Chondrocyte (in vitro differentiated cells): ENCODE results near the gene C22orf39. TPM values are rescaled to one million over a fixed set of nuclear protein-coding genes. Genes with fewer than 3 reads are reported as not detected.

Experiments
- DNase-seq: peaks from one replicate; pipeline ENCODE4 v3.0.0; 2021; ENCODE audit warnings: mixed read lengths, low spot score
- H3K27ac Mint-ChIP-seq: one replicate; pipeline ENCODE4 v1.8.0; 2021; ENCODE audit warnings: mild to moderate bottlenecking, moderate library complexity, mixed read lengths; ENCODE audit not compliant: unreplicated experiment
- H3K27me3 Mint-ChIP-seq: 2 replicates; pipeline ENCODE4 v1.8.0; 2021; ENCODE audit warnings: low read depth, mixed read lengths
- H3K36me3 Mint-ChIP-seq: 2 replicates; pipeline ENCODE4 v1.8.0; 2021; ENCODE audit warnings: low read depth, mixed read lengths
- H3K4me1 Mint-ChIP-seq: 2 replicates; pipeline ENCODE4 v1.8.0; 2021; ENCODE audit warnings: low read depth, mild to moderate bottlenecking, mixed read lengths
- H3K4me3 Mint-ChIP-seq: one replicate; pipeline ENCODE4 v1.8.0; 2021; ENCODE audit warnings: mild to moderate bottlenecking, moderate library complexity, mixed read lengths; ENCODE audit not compliant: unreplicated experiment
- H3K9me3 Mint-ChIP-seq: 2 replicates; pipeline ENCODE4 v1.8.0; 2021; ENCODE audit warnings: low read depth, mixed read lengths
- total RNA-seq: library from RNA; stranded (reverse); gene quantifications from 3 replicates; pipeline ENCODE4 v1.2.1, GENCODE V29; 2021
- TF ChIP-seq, protein P1 (sequence below): fragments of 200-600 bp; sonication (generic); IDR thresholded peaks from 2 replicates; pipeline ENCODE4 v1.5.0; 2021; ENCODE audit warnings: antibody characterized with exemption, mild to moderate bottlenecking, moderate library complexity

C22orf39 gene
- total RNA-seq, 1 donor from 2014 or later: 18.4 TPM

DNA sequence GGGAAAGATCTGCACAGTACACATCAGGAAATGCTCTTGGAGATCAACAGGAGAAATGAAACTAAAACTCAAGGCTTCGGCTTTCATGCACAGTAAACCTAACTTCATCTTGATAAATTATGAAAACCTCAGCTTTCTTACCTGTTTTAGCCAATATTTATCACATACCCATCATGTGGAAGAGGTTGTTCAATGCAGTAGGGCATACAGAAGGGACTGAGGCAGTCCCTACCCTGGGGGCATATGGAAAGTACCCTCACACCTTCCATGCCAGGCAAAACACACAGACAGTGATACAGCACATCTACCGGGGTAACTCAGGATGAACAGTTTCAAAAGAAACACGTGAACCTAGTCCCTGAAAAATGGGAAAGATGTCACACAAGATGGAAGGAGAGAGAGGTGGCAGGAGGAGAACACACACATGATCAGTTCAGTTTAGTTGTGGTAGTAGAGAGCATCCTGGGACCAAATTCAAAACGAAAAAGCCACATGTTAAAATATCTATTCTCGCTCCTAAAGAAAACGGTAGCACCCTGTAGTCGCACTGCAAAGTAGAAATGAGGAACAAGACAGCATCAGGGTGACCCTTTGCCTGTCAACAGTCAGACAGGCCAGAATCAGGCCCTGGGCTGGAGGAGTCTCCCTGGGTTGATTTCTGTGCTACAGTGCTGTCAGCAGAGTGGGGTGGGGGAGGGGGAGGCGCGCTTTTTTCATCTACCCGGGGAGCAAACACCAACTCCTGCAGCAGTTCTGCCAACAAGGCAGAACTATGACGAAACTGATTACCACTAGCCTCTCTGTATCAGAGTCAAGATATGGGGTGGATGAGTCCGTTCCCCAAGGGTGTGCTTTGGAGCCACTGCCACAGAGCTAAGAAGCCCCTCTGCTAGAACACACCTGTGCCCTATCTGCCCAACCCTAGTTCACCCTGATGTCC lies 17.3 kb downstream of the C22orf39 start:
- no peaks in the 10 kb centered on the region for H3K9me3 Mint-ChIP-seq
- peak overlapping the region; percentile 85 for H3K27ac Mint-ChIP-seq
- TF ChIP-seq, protein P1, sequence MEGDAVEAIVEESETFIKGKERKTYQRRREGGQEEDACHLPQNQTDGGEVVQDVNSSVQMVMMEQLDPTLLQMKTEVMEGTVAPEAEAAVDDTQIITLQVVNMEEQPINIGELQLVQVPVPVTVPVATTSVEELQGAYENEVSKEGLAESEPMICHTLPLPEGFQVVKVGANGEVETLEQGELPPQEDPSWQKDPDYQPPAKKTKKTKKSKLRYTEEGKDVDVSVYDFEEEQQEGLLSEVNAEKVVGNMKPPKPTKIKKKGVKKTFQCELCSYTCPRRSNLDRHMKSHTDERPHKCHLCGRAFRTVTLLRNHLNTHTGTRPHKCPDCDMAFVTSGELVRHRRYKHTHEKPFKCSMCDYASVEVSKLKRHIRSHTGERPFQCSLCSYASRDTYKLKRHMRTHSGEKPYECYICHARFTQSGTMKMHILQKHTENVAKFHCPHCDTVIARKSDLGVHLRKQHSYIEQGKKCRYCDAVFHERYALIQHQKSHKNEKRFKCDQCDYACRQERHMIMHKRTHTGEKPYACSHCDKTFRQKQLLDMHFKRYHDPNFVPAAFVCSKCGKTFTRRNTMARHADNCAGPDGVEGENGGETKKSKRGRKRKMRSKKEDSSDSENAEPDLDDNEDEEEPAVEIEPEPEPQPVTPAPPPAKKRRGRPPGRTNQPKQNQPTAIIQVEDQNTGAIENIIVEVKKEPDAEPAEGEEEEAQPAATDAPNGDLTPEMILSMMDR: no peak
- H3K4me3 Mint-ChIP-seq: peak overlapping the region; percentile 77
- H3K27me3 Mint-ChIP-seq: no peaks in the 10 kb centered on the region
- no peak for DNase-seq
- H3K4me1 Mint-ChIP-seq: peaks cover 51% of the 10 kb centered on the region
- peaks cover 1% of the 10 kb centered on the region for H3K36me3 Mint-ChIP-seq

DNA sequence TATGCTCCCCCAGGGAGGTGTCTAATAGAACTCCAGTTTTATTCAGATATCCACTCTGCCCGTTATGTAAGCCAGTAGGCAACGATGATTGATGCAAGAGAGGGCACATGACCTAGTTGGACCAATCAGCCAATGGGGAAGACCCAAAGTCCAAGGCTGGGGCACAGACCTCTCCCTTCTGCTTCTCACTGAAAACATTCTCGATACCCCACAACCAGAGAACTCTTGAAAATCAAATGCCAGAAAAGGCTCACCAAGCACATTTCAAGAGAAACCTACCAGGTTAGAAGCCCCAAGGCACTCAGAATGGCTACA lies 23.4 kb downstream of the C22orf39 start:
- no peaks in the 10 kb centered on the region for H3K9me3 Mint-ChIP-seq
- H3K27me3 Mint-ChIP-seq: no peaks in the 10 kb centered on the region
- TF ChIP-seq, protein P1: no peak
- H3K36me3 Mint-ChIP-seq: peaks cover 1% of the 10 kb centered on the region
- DNase-seq: no peak
- peaks cover 41% of the 10 kb centered on the region for H3K4me1 Mint-ChIP-seq
- no peak overlapping the region for H3K27ac Mint-ChIP-seq
- no peak overlapping the region for H3K4me3 Mint-ChIP-seq

DNA sequence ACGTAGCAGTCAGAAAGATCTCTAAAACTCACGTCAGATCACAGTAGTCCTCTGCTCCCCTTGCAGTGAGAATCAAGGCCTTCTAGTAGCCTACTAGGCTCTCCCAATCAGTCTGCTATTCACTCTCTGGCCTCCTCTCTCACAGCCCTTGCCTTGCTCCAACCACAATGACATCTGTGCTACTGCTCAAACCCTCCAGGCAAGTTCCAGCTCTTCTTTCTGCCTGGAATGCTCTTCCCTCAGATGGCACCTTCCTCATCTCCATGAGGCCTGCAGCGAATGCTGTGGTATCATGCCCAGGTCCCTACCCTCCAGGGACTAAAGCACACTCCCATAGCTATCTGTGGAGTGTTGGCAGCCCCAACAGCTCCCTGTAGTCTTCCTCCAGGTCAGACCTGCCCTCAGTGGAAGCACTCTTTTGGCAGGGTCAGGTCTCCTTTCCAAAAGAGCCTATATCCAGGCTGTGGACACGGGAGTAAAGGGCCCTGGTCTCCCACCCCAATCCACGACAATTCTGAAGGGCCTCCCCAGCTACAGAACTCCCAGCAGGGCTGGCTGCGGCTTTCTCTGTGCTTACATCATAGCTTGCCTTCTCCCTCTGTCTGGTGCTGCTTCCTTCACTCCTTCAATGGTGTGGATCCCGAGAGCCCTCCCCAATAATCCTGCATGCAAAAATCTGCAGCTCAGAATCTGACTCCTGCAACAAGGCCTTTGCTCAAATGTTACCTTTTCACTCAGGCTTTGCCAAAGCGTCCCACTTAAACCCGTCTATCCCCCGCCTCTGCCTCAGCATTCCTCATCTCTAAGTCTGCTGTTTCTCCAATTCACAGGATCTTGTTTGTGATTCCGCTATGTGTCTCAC lies 24.8 kb downstream of the C22orf39 start:
- no peak overlapping the region for H3K4me3 Mint-ChIP-seq

DNA sequence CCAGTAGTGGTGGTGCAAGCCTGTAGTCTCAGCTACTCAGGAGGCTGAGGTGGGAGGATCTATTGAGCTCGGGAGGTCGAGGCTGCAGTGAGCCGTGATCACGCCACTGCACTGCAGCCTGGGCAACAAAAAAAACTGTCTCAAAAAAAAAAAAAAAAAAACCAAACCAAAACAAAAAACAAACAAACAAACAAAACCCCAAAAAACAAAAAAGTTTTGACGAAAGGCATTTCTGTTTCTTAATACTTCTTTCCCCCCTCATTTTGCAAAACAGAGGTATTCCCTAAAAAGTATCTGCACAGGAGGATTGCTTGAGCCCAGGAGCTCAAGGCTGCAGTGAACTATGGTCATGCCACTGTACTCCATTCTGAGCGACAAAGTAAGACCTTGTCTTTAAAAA lies 27.2 kb downstream of the C22orf39 start:
- Mint-ChIP-seq H3K27ac (no peak overlapping the region), H3K36me3 (peaks cover 1% of the 10 kb centered on the region), H3K9me3 (no peaks in the 10 kb centered on the region), H3K27me3 (no peaks in the 10 kb centered on the region), H3K4me1 (peaks cover 26% of the 10 kb centered on the region), H3K4me3 (no peak overlapping the region)
- no peak for DNase-seq
- TF ChIP-seq, protein P1: no peak

More for the DNA sequence above, 24.8 kb downstream of the C22orf39 start:
- Mint-ChIP-seq H3K27ac (peak overlapping the region; percentile 81), H3K4me1 (peaks cover 30% of the 10 kb centered on the region), H3K9me3 (no peaks in the 10 kb centered on the region), H3K36me3 (no peaks in the 10 kb centered on the region), H3K27me3 (no peaks in the 10 kb centered on the region)
- no peak for DNase-seq
- TF ChIP-seq, protein P1: no peak

DNA sequence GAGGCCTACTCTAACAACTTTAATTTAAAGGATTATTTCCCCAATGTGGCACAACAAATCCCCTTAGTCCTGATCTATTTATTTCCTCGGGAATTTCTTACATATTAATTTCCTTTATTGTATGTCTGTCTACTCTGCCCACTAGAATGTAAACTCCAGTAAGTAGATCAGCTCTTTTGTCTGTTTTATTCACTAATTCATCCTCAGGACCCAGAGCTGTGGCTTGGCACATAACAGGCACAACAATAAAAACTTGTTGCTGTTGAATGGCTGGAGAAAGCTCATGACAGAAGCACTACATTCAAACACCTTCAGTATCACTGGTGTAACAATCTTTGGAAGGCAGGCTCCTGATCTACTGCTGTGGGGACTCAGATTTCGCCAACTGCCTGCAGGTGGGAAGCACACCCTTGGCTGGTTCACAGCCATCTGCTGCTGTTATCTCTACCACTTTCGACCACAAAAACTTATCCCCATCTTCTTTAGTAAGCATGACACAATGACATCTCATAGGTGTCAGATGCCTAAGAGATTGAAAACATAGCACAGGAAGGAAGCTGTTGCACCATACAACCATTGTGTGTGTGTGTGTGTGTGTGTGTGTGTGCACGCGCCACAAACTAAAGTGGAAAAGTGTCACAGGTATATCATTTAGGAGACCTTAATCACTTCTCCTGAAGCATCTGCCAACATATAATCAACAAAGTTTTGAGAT lies 27.9 kb downstream of the C22orf39 start:
- Mint-ChIP-seq H3K9me3 (no peaks in the 10 kb centered on the region), H3K27me3 (no peaks in the 10 kb centered on the region), H3K4me3 (no peak overlapping the region), H3K4me1 (peaks cover 20% of the 10 kb centered on the region), H3K27ac (no peak overlapping the region), H3K36me3 (peaks cover 1% of the 10 kb centered on the region)
- no peak for DNase-seq
- TF ChIP-seq, protein P1: no peak
